Loucy (cell line): ENCODE results near the gene ZBTB20.

Experiments
- H2AFZ ChIP-seq: fragments of 200-600 bp; sonication (generic); 2 replicates; pipeline ENCODE4 v1.6.0; 2016; ENCODE audit warnings: antibody characterized with exemption, mild to moderate bottlenecking, low read length, moderate library complexity
- H3F3A ChIP-seq: fragments of 200-600 bp; 2 replicates; pipeline ENCODE4 v1.6.0; 2016; ENCODE audit warnings: antibody characterized with exemption, low read depth, mild to moderate bottlenecking
- H3K27me3 ChIP-seq: fragments of 200-600 bp; sonication (generic); 2 replicates; pipeline ENCODE4 v1.6.1; 2014; ENCODE audit warnings: low read length, mild to moderate bottlenecking; ENCODE audit not compliant: insufficient read depth, poor library complexity, severe bottlenecking
- H3K36me3 ChIP-seq: fragments of 200-600 bp; sonication (generic); 2 replicates; pipeline ENCODE4 v1.6.1; 2016; ENCODE audit warnings: low read length; ENCODE audit not compliant: insufficient read depth
- H3K4me1 ChIP-seq: fragments of 200-600 bp; sonication (generic); 2 replicates; pipeline ENCODE4 v1.5.1; 2014; ENCODE audit warnings: low read length, mild to moderate bottlenecking; ENCODE audit not compliant: insufficient read depth, poor library complexity, severe bottlenecking
- H3K4me2 ChIP-seq: fragments of 200-600 bp; sonication (generic); 2 replicates; pipeline ENCODE4 v1.6.0; 2014; ENCODE audit warnings: antibody characterized with exemption, low read length, low read depth, mild to moderate bottlenecking; ENCODE audit not compliant: poor library complexity, severe bottlenecking
- H3K4me3 ChIP-seq: fragments of 200-600 bp; sonication (generic); 2 replicates; pipeline ENCODE4 v1.5.1; 2014; ENCODE audit warnings: low read length, mild to moderate bottlenecking, mixed read lengths; ENCODE audit not compliant: poor library complexity, severe bottlenecking
- H3K79me2 ChIP-seq: fragments of 200-600 bp; sonication (generic); 2 replicates; pipeline ENCODE4 v1.6.1; 2014; ENCODE audit warnings: low read length; ENCODE audit not compliant: insufficient read depth
- H3K9ac ChIP-seq: fragments of 200-600 bp; sonication (generic); 2 replicates; pipeline ENCODE4 v1.6.0; 2014; ENCODE audit warnings: mild to moderate bottlenecking, low read depth, low read length, moderate library complexity; ENCODE audit not compliant: poor library complexity, severe bottlenecking
- H3K9me2 ChIP-seq: fragments of 200-600 bp; sonication (generic); replicated peaks from 2 replicates; pipeline ENCODE4 v1.6.1; 2016; ENCODE audit warnings: low read depth, low read length, mixed read lengths
- H3K9me3 ChIP-seq: fragments of 200-600 bp; sonication (generic); 2 replicates; pipeline ENCODE4 v1.6.1; 2014; ENCODE audit warnings: mild to moderate bottlenecking, antibody characterized with exemption, low read length, low read depth; ENCODE audit not compliant: insufficient read depth
- H4K20me1 ChIP-seq: fragments of 200-600 bp; sonication (generic); 2 replicates; pipeline ENCODE4 v1.6.0; 2014; ENCODE audit warnings: antibody characterized with exemption, low read length, mild to moderate bottlenecking; ENCODE audit not compliant: insufficient read depth, poor library complexity, severe bottlenecking
- CTCF ChIP-seq: fragments of 200-600 bp; sonication (generic); conservative IDR thresholded peaks from 2 replicates; pipeline ENCODE4 v1.5.1; 2014; ENCODE audit warnings: mild to moderate bottlenecking, antibody characterized with exemption, low read length
- EZH2phosphoT487 ChIP-seq: fragments of 200-600 bp; IDR thresholded peaks from 2 replicates; pipeline ENCODE4 v1.6.1; 2018; ENCODE audit warnings: antibody characterized with exemption, mild to moderate bottlenecking, moderate library complexity, borderline replicate concordance

Gene ZBTB20

GRCh38 chr3:114830652-114831051 is 316.4 kb downstream of the ZBTB20 start:
- Histone ChIP-seq H3K9ac (no peak overlapping the region), H3F3A (no peaks in the 10 kb centered on the region), H4K20me1 (no peaks in the 10 kb centered on the region), H3K27me3 (no peaks in the 10 kb centered on the region), H3K9me3 (no peaks in the 10 kb centered on the region), H3K4me2 (no peak overlapping the region), H3K4me3 (no peak overlapping the region), H2AFZ (no peak overlapping the region), H3K4me1 (peaks cover 26% of the 10 kb centered on the region), H3K9me2 (no peaks in the 10 kb centered on the region), H3K79me2 (no peaks in the 10 kb centered on the region), H3K36me3 (no peaks in the 10 kb centered on the region)
- TF ChIP-seq CTCF, result no peak
- TF ChIP-seq EZH2phosphoT487, result no peak

- Histone ChIP-seq H3K79me2 (no peaks in the 10 kb centered on the region), H3K9me2 (no peaks in the 10 kb centered on the region), H3K36me3 (no peaks in the 10 kb centered on the region), H3K4me2 (no peak overlapping the region), H3K4me1 (peaks cover 26% of the 10 kb centered on the region), H3K4me3 (no peak overlapping the region), H4K20me1 (no peaks in the 10 kb centered on the region), H3K9me3 (no peaks in the 10 kb centered on the region), H3K27me3 (no peaks in the 10 kb centered on the region), H2AFZ (no peak overlapping the region; the same call in 1 of the 2 replicates), H3K9ac (no peak overlapping the region), H3F3A (no peaks in the 10 kb centered on the region)
- TF ChIP-seq CTCF, result no peak
- no peak for TF ChIP-seq EZH2phosphoT487
Observed at GRCh38 chr3:114829783-114830182, 317.3 kb downstream of the ZBTB20 start.

- no peaks in the 10 kb centered on the region for H3F3A ChIP-seq
- no peak overlapping the region for H3K4me3 ChIP-seq
- no peaks in the 10 kb centered on the region for H3K36me3 ChIP-seq
- no peak overlapping the region for H2AFZ ChIP-seq
- no peaks in the 10 kb centered on the region for H3K79me2 ChIP-seq
- H3K4me1 ChIP-seq, result peaks cover 26% of the 10 kb centered on the region
- H3K27me3 ChIP-seq, result no peaks in the 10 kb centered on the region
- no peaks in the 10 kb centered on the region for H3K9me3 ChIP-seq
- no peak overlapping the region for H3K4me2 ChIP-seq
- H3K9me2 ChIP-seq, result no peaks in the 10 kb centered on the region
- H4K20me1 ChIP-seq, result no peaks in the 10 kb centered on the region
- TF ChIP-seq EZH2phosphoT487, result no peak
- peak; percentile 86 for TF ChIP-seq CTCF
- H3K9ac ChIP-seq, result no peak overlapping the region
Observed at GRCh38 chr3:114827495-114827894, 319.6 kb downstream of the ZBTB20 start.
